ENCODE measurements around the gene UBR3. TPM values are rescaled to one million over a fixed set of nuclear protein-coding genes. Genes with fewer than 3 reads are reported as not detected.

Gene UBR3
- total RNA-seq, 4 donors from 2014 or later = 87.4 to 101 (median 97.3) TPM

GRCh38 chr2:169997140-169997887 is 170.1 kb downstream of the UBR3 start:
- Histone ChIP-seq H3K4me3 (no peak overlapping the region), H3K27me3 (no peaks in the 10 kb centered on the region), H3K36me3 (peaks cover 0 to 38% (median 2%) of the 10 kb centered on the region in 3 donors), H3K9me3 (no peaks in the 10 kb centered on the region), H3K4me1 (no peaks in the 10 kb centered on the region), H3K27ac (no peak overlapping the region)
- TF ChIP-seq CTCF (IDR thresholded peaks at IDR 0.05) = no peak
- TF ChIP-seq EP300 (IDR thresholded peaks at IDR 0.05) = no peak
- TF ChIP-seq POLR2A (IDR thresholded peaks at IDR 0.05) = no peak
- no peak for DNase-seq (ENCODE audit: low spot score in 2 of 2)
- 94 to 98% methylated on average over 9 of the region's 9 CpGs for WGBS, 2 donors

GRCh38 chr2:169999054-169999453 is 171.8 kb downstream of the UBR3 start:
- Histone ChIP-seq H3K9me3 (no peaks in the 10 kb centered on the region), H3K27me3 (no peaks in the 10 kb centered on the region), H3K4me1 (no peaks in the 10 kb centered on the region), H3K36me3 (peaks cover 0 to 47% (median 2%) of the 10 kb centered on the region in 3 donors), H3K27ac (no peak overlapping the region), H3K4me3 (no peak overlapping the region)
- no peak for DNase-seq (ENCODE audit: low spot score in 2 of 2)
- WGBS, 2 donors = 81 to 82% methylated on average over 4 of the region's 4 CpGs
- TF ChIP-seq CTCF (IDR thresholded peaks at IDR 0.05) (no peak), EP300 (IDR thresholded peaks at IDR 0.05) (no peak), POLR2A (IDR thresholded peaks at IDR 0.05) (no peak)

GRCh38 chr2:170002096-170002495 is 174.8 kb downstream of the UBR3 start:
- Histone ChIP-seq H3K36me3 (peaks cover 0 to 40% (median 2%) of the 10 kb centered on the region in 3 donors), H3K4me3 (no peak overlapping the region), H3K27me3 (no peaks in the 10 kb centered on the region), H3K27ac (no peak overlapping the region), H3K9me3 (no peaks in the 10 kb centered on the region), H3K4me1 (no peaks in the 10 kb centered on the region)
- WGBS, 2 donors = 80 to 83% methylated on average over 1 of the region's 1 CpG
- TF ChIP-seq CTCF (IDR thresholded peaks at IDR 0.05) (no peak), POLR2A (IDR thresholded peaks at IDR 0.05) (no peak), EP300 (IDR thresholded peaks at IDR 0.05) (no peak)
- no peak for DNase-seq (ENCODE audit: low spot score in 2 of 2)

- no peak overlapping the region for H3K27ac ChIP-seq
- 50 to 74% methylated on average over 1 of the region's 1 CpG for WGBS, 2 donors
- no peak overlapping the region for H3K4me3 ChIP-seq
- no peaks in the 10 kb centered on the region for H3K9me3 ChIP-seq
- TF ChIP-seq CTCF (IDR thresholded peaks at IDR 0.05) = no peak
- no peak for TF ChIP-seq EP300 (IDR thresholded peaks at IDR 0.05)
- TF ChIP-seq POLR2A (IDR thresholded peaks at IDR 0.05) = no peak
- H3K27me3 ChIP-seq = no peaks in the 10 kb centered on the region
- no peak for DNase-seq (ENCODE audit: low spot score in 2 of 2)
- peaks cover 0 to 53% (median 2%) of the 10 kb centered on the region in 3 donors for H3K36me3 ChIP-seq
- no peaks in the 10 kb centered on the region for H3K4me1 ChIP-seq
Observed at GRCh38 chr2:170005702-170006101, 178.4 kb downstream of the UBR3 start.

- Histone ChIP-seq H3K27ac (no peak overlapping the region), H3K27me3 (no peaks in the 10 kb centered on the region), H3K36me3 (peaks cover 0 to 57% (median 2%) of the 10 kb centered on the region in 3 donors), H3K9me3 (no peaks in the 10 kb centered on the region), H3K4me1 (no peaks in the 10 kb centered on the region), H3K4me3 (no peak overlapping the region)
- 78 to 85% methylated on average over 8 of the region's 8 CpGs for WGBS, 2 donors
- no peak for DNase-seq (ENCODE audit: low spot score in 2 of 2)
- TF ChIP-seq EP300 (IDR thresholded peaks at IDR 0.05) (no peak), CTCF (IDR thresholded peaks at IDR 0.05) (no peak), POLR2A (IDR thresholded peaks at IDR 0.05) (no peak)
Observed at GRCh38 chr2:170006587-170007325, 179.5 kb downstream of the UBR3 start.
